Ovary (tissue), 9 donors: ENCODE results near the gene UTP18. TPM values are rescaled to one million over a fixed set of nuclear protein-coding genes. Genes with fewer than 3 reads are reported as not detected.
"Not testable (repeated sequence)": the region's sequence is repeated elsewhere in the genome, so short reads cannot be mapped to it uniquely, and the experiment has no call there.

Source experiments
- DNase-seq, 5 donors: peaks; one replicate each; pipeline ENCODE4 v3.0.0-alpha.2; 2019 to 2020
- H3K27ac ChIP-seq, 2 donors: fragments of 200-600 bp; one replicate each; pipeline versions ENCODE4 v1.5.1 to v1.8.0; 2019 to 2022
- H3K27me3 ChIP-seq: fragments of 200-600 bp; one replicate; pipeline ENCODE4 v1.8.0; 2022
- H3K36me3 ChIP-seq: fragments of 200-600 bp; sonication (generic); one replicate; pipeline ENCODE4 v1.5.1; 2019
- H3K4me1 ChIP-seq: one replicate; pipeline ENCODE4 v1.8.1; 2013; ENCODE audit warnings: mild to moderate bottlenecking, moderate library complexity; ENCODE audit not compliant: insufficient read depth
- H3K4me3 ChIP-seq: fragments of 200-600 bp; sonication (generic); one replicate; pipeline ENCODE4 v1.5.1; 2017
- H3K9me3 ChIP-seq, 2 donors: fragments of 200-600 bp in 1 of 2; sonication (generic) in 1 of 2; one replicate each; pipeline versions ENCODE4 v1.5.1 to v1.8.1; 2013 to 2019; ENCODE audit warnings: mild to moderate bottlenecking in 1 of 2, moderate library complexity in 1 of 2
- EP300 ChIP-seq: sonication (generic); formaldehyde crosslinking; IDR thresholded peaks from one replicate; pipeline ENCODE4 v1.6.1; 2017; ENCODE audit warnings: antibody characterized with exemption
- POLR2A ChIP-seq: fragments of 450-650 bp; IDR thresholded peaks from one replicate; pipeline ENCODE4 v1.6.1; 2017; ENCODE audit warnings: antibody characterized with exemption, mild to moderate bottlenecking, moderate library complexity
- WGBS, 3 donors: extraction: QIAGEN DNeasy Blood & Tissue Kit in 1 of 3; methylation state at CpG; one replicate each; pipeline versions ENCODE4 v1.1.5 to v1.1.7; 2013 to 2017; 5-methylcytosine and 5-hydroxymethylcytosine counted together
- intact Hi-C, 4 donors: fragments of 100-400 bp; cut with DNase I; formaldehyde crosslinking; loops; one replicate each; pipeline versions ENCODE4 v1.11.0 to v1.15.1; 2022 to 2023
- polyA plus RNA-seq, 2 donors: library from polyadenylated mRNA; stranded (reverse); fragments of 200-250 nt in 1 of 2; fragments of 350-450 nt in 1 of 2; fragmentation: Illumina TruSeq in 1 of 2; extraction: RNeasy Lipid Tissue Mini Kit (QIAGEN cat#74804) in 1 of 2; gene quantifications; one replicate each; pipeline ENCODE4 v1.2.3, GENCODE V29; 2013 to 2014
- total RNA-seq, 7 donors: library from RNA; depleted of rRNA in 2 of 7; stranded (reverse); fragments of >200 nt in 2 of 7; fragmentation: NEBNext Ultra II Directional in 3 of 7; extraction: Animal tissue kit (Norgen Biotek cat#: 25700) in 3 of 7; gene quantifications; one replicate each; pipeline versions ENCODE4 v1.1.0 to v1.2.4, GENCODE V29; 2016 to 2023
- TF ChIP-seq, protein P1 (sequence below), 3 donors: fragments of 450-650 bp in 2 of 3; fragments of 200-600 bp in 1 of 3; IDR thresholded peaks; one replicate each; pipeline versions ENCODE4 v1.5.1 to v1.8.0; 2016 to 2022; ENCODE audit warnings: antibody characterized with exemption in 3 of 3, mild to moderate bottlenecking in 1 of 3
- donor health status: DM: no; HTN: no; CAD: no; lungs with moderate emphysema.
- donor health status: DM: no; HTN: no; CAD: no.
- donor health status: Bipolar disorder and iron deficiency.
- donor health status: DM: yes; HTN: yes; CAD: no.
- donor health status: DM: no; HTN: no; CAD: no.
- donor health status: DM: yes; HTN: yes; CAD: no.

Gene UTP18
- total and polyA plus RNA-seq, 9 donors: 25.6 to 41.6 (median 32.3) TPM

DNA sequence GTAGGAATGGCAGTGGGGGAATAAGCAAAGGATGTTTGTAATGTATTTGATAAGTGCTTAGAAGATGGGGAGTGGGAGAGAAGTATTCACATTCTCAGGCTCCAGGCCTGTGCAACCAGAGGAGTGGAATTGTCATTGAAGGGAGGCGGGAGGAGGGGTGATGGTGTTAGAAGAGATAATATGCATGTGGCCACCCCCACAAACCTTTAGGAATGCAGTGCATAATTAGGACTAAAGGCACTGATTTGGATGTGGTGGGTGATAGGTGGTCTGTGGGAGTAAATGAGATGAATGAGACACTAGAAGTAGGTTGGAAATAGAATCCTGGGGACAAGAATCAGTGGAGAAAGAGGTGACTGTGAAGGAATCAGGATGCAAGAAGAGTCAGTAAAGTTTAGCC is 27.1 kb downstream of the UTP18 start:
- H3K36me3 ChIP-seq: no peaks in the 10 kb centered on the region
- TF ChIP-seq EP300 (no peak), POLR2A (no peak)
- TF ChIP-seq, protein P1, sequence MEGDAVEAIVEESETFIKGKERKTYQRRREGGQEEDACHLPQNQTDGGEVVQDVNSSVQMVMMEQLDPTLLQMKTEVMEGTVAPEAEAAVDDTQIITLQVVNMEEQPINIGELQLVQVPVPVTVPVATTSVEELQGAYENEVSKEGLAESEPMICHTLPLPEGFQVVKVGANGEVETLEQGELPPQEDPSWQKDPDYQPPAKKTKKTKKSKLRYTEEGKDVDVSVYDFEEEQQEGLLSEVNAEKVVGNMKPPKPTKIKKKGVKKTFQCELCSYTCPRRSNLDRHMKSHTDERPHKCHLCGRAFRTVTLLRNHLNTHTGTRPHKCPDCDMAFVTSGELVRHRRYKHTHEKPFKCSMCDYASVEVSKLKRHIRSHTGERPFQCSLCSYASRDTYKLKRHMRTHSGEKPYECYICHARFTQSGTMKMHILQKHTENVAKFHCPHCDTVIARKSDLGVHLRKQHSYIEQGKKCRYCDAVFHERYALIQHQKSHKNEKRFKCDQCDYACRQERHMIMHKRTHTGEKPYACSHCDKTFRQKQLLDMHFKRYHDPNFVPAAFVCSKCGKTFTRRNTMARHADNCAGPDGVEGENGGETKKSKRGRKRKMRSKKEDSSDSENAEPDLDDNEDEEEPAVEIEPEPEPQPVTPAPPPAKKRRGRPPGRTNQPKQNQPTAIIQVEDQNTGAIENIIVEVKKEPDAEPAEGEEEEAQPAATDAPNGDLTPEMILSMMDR (IDR thresholded peaks at IDR 0.05): no peak
- WGBS, 3 donors: 94 to 96% (median 96%) methylated on average over 1 of the region's 1 CpG

DNA sequence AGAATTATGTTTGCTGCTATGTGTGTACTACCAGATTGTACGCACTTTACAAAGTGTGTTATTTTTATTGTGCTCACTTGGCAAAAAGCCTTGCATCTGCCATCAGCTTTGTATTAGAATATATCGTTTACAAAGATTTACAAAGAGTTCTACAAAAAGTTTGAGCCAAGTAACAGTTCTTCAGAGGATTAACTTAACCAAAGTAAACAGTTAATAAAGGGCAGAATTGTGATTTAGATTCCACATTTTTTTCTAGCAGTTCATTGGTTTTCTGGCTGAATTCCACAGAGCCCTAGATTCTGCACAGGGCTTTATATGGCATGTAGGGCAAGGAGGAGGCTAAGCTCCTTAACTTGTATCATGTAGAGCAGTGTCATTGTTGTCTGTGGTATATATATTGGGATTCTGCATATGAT is 29.4 kb downstream of the UTP18 start:
- no peak for DNase-seq
- Histone ChIP-seq H3K4me3 (no peak overlapping the region), H3K9me3 (no peaks in the 10 kb centered on the region), H3K27me3 (no peaks in the 10 kb centered on the region), H3K27ac (no peak overlapping the region), H3K4me1 (no peaks in the 10 kb centered on the region), H3K36me3 (no peaks in the 10 kb centered on the region)
- intact Hi-C loops: loop anchor here in 1 of 4 donors (10.0 kb wide), 1 partner anchor 245 kb away; no protein-coding TSS in a partner anchor
- 82 to 90% (median 83%) methylated on average over 2 of the region's 2 CpGs for whole genome bisulfite sequencing, 3 donors
- TF ChIP-seq EP300 (no peak), POLR2A (no peak)

More for the DNA sequence above, 27.1 kb downstream of the UTP18 start:
- intact Hi-C loops: no loop called here
- Histone ChIP-seq H3K27ac (no peak overlapping the region), H3K27me3 (no peaks in the 10 kb centered on the region), H3K4me1 (no peaks in the 10 kb centered on the region), H3K9me3 (no peaks in the 10 kb centered on the region), H3K4me3 (no peak overlapping the region)
- no peak for DNase-seq

DNA sequence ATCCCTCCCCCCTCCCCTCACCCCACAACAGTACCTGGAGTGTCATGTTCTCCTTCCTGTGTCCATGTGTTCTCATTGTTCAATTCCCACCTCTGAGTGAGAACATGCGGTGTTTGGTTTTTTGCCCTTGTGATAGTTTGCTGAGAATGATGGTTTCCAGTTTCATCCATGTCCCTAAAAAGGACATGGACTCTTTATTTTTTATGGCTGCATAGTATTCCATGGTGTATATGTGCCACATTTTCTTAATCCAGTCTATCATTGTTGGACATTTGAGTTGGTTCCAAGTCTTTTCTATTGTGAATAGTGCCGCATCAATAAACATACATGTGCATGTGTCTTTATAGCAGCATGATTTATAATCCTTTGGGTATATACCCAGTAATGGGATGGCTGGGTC is 34.0 kb downstream of the UTP18 start:
- not testable (repeated sequence) for H3K9me3 ChIP-seq, H3K36me3 ChIP-seq, H3K4me1 ChIP-seq, H3K4me3 ChIP-seq, H3K27ac ChIP-seq, H3K27me3 ChIP-seq, DNase-seq
- intact Hi-C loops: loop anchor here in 1 of 4 donors (10.0 kb wide), 1 partner anchor 240 kb away; no protein-coding TSS in a partner anchor
- 94 to 99% (median 96%) methylated on average over 2 of the region's 2 CpGs for WGBS, 3 donors

DNA sequence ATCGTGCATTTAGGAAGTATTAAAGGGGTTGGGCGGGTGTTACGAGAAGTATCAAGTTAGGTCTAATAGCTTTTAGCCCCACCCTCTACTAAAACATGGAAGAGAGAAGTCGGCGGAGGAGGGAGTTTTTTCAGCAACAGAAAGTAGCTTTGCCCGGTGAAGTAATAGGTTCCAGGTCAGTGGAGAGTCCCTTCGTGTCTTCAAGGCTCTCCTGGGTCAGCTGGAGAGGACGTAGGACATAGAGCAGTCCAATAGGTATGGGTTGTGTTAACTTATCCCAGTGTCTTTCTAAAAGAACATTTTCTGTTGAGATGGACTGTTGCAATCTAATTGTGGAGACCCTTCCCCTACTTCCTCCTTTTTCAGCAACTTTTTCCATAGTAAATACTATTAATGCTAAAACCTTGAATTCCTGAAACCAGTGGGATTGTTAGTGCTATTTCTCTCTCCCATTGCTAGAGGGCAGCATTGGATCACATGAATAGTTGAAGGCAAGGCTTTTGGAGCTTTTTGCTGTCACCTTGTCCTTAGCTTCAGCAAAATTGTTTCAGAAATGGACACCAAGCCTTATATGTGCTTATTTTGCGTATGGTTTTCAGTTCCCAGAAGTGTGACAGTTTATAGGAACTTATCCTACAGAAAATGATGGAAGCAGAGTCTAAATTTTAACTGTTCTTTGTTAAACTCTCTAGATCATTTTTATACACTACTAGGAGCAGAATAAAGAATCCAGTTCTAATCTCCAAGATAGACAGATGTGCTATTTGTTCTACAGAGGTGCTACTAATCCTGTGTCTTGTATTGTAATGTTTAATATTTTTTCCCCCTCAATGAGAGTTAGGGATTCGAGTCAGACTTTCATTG is 38.4 kb downstream of the UTP18 start:
- no peak overlapping the region for H3K27ac ChIP-seq
- no peaks in the 10 kb centered on the region for H3K9me3 ChIP-seq
- TF ChIP-seq POLR2A: no peak
- TF ChIP-seq EP300: no peak
- TF ChIP-seq, protein P1 (IDR thresholded peaks at IDR 0.05): peak in 2 of 3 donors; percentile 21 to 43
- no peaks in the 10 kb centered on the region for H3K36me3 ChIP-seq
- DNase-seq: no peak
- 55 to 66% (median 64%) methylated on average over 10 of the region's 10 CpGs for WGBS, 3 donors
- intact Hi-C loops: loop anchor here in 1 of 4 donors (10.0 kb wide), 1 partner anchor 236 kb away; no protein-coding TSS in a partner anchor
- no peaks in the 10 kb centered on the region for H3K4me1 ChIP-seq
- H3K4me3 ChIP-seq: no peak overlapping the region
- H3K27me3 ChIP-seq: no peaks in the 10 kb centered on the region

DNA sequence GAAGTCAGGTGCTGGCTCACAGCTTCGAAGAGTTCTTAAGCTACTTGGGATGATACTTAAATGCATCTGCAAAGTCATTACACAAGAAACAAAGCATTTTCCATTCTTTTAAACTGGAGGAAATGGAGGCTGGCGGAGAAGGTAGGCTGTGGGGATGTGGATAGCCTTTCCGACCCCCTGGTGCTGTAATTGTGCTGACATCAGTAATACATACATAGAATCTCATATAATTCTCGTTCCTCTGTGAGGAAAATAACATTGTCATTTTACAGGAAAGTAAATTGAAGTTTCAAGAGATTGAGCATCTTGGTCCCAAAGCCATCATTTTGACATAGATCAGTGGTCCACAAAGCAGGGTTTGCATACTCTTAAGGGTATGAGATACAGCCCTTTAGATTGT is 39.5 kb downstream of the UTP18 start:
- TF ChIP-seq EP300 (no peak), POLR2A (no peak)
- TF ChIP-seq, protein P1 (IDR thresholded peaks at IDR 0.05): no peak
- WGBS, 3 donors: 91 to 95% (median 95%) methylated on average over 4 of the region's 4 CpGs
- Histone ChIP-seq H3K4me3 (no peak overlapping the region), H3K36me3 (no peaks in the 10 kb centered on the region), H3K4me1 (no peaks in the 10 kb centered on the region), H3K27ac (no peak overlapping the region), H3K9me3 (no peaks in the 10 kb centered on the region), H3K27me3 (no peaks in the 10 kb centered on the region)
- intact Hi-C loops: loop anchor here in 1 of 4 donors (10.0 kb wide), 1 partner anchor 235 kb away; no protein-coding TSS in a partner anchor
- no peak for DNase-seq
